Tibial nerve (tissue), 4 donors: ENCODE results near the gene SEC14L5.

Experiments
- CTCF ChIP-seq, 5 experiments: fragments of 200-600 bp in 3 of 5; fragments of 450-650 bp in 2 of 5; sonication (generic) in 3 of 5; IDR thresholded peaks; one replicate each; pipeline ENCODE4 v1.5.1; 2016 to 2019; ENCODE audit warnings: antibody characterized with exemption in 5 of 5, mild to moderate bottlenecking in 3 of 5, moderate library complexity in 2 of 5
- EP300 ChIP-seq, 2 donors: sonication (generic); formaldehyde crosslinking; IDR thresholded peaks; one replicate each; pipeline ENCODE4 v1.6.1; 2017; ENCODE audit warnings: antibody characterized with exemption in 2 of 2, mild to moderate bottlenecking in 1 of 2

GRCh38 chr16:4949986-4950385 lies 8.1 kb upstream of the SEC14L5 start:
- no peak for TF ChIP-seq CTCF (IDR thresholded peaks at IDR 0.05)
- TF ChIP-seq EP300 (IDR thresholded peaks at IDR 0.05), result no peak
